Adipocyte (in vitro differentiated cells): ENCODE measurements around the gene ATP5ME.
A peak's percentile ranks its signal among the peaks of the same experiment; 100 is the strongest.

Experiments used
- DNase-seq: peaks from one replicate; pipeline ENCODE4 v3.0.0-alpha.2; 2015; ENCODE audit warnings: low read depth
- H3K27me3 ChIP-seq: replicated peaks from 2 replicates; pipeline ENCODE4 v1.7.0; 2013; ENCODE audit warnings: mild to moderate bottlenecking, low read length, moderate library complexity; ENCODE audit not compliant: control insufficient read depth, insufficient read depth
- H3K36me3 ChIP-seq: 2 replicates; pipeline ENCODE4 v1.7.0; 2013; ENCODE audit warnings: low read length, mild to moderate bottlenecking, moderate library complexity; ENCODE audit not compliant: control insufficient read depth, insufficient read depth, severe bottlenecking
- H3K4me1 ChIP-seq: 2 replicates; pipeline ENCODE4 v1.7.0; 2013; ENCODE audit warnings: mild to moderate bottlenecking, low read length, moderate library complexity; ENCODE audit not compliant: control insufficient read depth, insufficient read depth
- H3K4me3 ChIP-seq: 2 replicates; pipeline ENCODE4 v1.7.0; 2013; ENCODE audit warnings: mild to moderate bottlenecking, low read length, moderate library complexity
- H3K9ac ChIP-seq: 2 replicates; pipeline ENCODE4 v1.7.0; 2013; ENCODE audit warnings: mild to moderate bottlenecking, low read length, moderate library complexity
- H3K9me3 ChIP-seq: 2 replicates; pipeline ENCODE4 v1.7.0; 2013; ENCODE audit warnings: mild to moderate bottlenecking, low read length, moderate library complexity; ENCODE audit not compliant: control insufficient read depth

The ATP5ME gene

DNA sequence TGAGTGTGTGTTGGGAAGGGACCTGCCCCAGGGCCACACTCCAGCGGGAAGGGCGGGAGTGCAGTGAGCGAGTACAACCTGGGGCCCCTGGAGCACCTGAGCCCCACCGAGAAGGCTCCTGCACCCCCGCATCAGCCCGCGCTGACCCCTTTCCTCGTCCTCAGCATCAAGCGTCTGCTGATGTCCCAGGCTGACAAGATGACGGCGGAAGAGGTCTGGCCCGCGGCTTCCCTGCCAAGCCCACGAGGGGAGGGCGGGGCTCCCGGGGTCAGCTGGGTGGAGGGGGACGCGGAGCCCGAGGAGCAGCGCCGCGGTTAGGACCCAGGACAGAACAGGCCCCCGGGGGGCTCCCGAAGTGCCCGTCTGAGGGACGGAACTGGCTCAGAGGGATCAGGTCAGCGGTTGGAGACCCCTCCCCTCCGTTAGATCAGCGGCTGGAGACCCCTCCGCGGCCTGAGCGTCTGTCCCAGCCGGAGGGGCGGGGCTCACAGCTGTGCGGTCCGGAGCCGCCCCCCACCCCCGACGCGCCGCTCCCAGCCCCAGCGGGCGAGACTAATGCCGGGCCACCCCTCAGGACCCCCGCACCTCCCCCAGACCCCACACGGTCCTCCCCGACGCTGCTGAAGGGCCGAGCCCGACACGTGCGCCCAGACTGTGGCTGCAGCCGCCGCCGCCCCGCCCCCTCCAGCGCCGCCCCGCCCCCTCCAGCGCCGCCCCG is 7.0 kb upstream of the ATP5ME start:
- Histone ChIP-seq H3K4me1 (peaks cover 23% of the 10 kb centered on the region), H3K27me3 (no peaks in the 10 kb centered on the region), H3K36me3 (peaks cover 3% of the 10 kb centered on the region), H3K4me3 (peak overlapping the region; percentile 45), H3K9ac (no peak overlapping the region), H3K9me3 (no peaks in the 10 kb centered on the region)
- peak; percentile 48 for DNase-seq

DNA sequence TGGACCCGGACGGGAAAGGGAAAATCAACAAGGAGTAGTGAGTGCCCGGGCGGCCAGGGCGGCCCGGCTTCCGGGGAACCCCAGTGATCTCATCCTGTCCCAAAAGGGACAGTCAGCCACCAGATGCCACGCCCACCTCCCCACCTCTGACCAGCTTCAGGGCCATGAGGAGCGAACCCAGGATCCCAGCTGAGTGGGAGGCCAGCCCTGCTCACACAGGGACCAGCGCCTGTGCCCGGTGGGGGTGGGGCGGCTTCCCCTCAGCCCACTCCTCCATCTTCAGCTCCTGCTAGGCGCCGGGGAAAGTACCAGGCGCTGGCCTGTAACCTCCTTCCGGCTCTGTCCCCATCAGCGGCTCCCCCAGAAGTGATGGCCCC is 6.5 kb upstream of the ATP5ME start:
- DNase-seq: no peak
- H3K4me3 ChIP-seq: peak overlapping the region; percentile 45
- H3K9me3 ChIP-seq: no peaks in the 10 kb centered on the region

DNA sequence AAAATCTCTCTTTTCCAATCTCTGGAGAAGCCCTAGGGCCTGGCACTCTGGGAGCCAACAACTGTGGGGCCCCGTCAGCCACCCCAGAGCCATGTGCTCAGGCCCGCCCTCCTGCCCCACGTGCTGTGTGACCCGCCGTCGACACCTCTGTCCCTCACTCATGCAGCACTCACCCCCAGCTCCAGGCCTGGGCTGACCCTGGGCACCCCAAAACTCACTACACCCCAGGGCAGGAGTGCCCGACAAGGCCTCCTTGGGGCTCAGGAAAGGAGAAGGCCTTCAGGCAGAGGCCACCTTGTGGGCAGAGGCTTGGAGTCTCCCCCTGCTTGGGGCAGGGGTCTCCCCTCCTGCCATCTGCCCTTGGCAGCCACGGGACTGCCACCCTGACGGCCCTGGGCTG is 6.0 kb upstream of the ATP5ME start:
- Histone ChIP-seq H3K36me3 (peaks cover 3% of the 10 kb centered on the region), H3K9ac (no peak overlapping the region), H3K27me3 (no peaks in the 10 kb centered on the region), H3K4me1 (peaks cover 29% of the 10 kb centered on the region), H3K4me3 (no peak overlapping the region), H3K9me3 (no peaks in the 10 kb centered on the region)
- no peak for DNase-seq

More for the DNA sequence above, 6.5 kb upstream of the ATP5ME start:
- Histone ChIP-seq H3K4me1 (peaks cover 25% of the 10 kb centered on the region), H3K9ac (no peak overlapping the region), H3K27me3 (no peaks in the 10 kb centered on the region), H3K36me3 (peaks cover 3% of the 10 kb centered on the region)

DNA sequence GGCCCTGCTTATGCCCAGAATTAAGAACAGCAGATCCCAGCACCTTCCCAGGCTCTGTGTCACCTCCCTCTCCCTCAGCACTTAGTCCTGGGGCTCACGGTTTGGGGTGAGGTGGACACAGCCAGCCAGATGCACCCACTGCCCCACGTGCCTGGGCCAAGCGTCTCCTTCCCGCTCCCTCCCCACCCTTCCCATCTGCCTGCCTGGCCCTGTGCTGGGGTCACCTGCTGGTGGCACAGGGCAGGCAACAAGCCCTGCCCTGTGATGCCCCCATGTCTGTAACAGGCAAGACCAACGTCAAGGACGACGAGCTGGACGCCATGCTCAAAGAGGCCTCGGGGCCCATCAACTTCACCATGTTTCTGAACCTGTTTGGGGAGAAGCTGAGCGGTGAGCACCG is 5.6 kb upstream of the ATP5ME start:
- Histone ChIP-seq H3K4me1 (peaks cover 31% of the 10 kb centered on the region), H3K9me3 (no peaks in the 10 kb centered on the region), H3K9ac (no peak overlapping the region), H3K27me3 (no peaks in the 10 kb centered on the region), H3K4me3 (no peak overlapping the region), H3K36me3 (peaks cover 3% of the 10 kb centered on the region)
- DNase-seq: no peak

DNA sequence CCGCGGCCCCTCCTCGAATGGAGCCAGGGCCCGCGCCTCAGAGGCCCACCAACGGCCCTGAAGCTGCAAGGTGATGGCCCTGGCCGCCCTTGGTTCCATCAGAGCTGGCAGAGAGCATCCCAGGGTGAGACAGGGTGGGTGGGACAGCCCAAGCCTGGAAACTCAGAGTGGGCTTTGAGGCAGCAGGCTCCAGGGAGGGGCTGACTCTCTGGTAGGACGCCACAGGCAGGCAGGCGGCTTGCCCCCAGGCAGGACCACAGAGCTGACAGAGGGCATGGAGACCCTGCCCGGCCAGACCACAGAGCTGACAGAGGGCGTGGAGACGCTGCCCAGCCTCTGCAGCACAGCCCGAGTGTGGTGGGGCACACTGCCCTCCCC is 5.0 kb upstream of the ATP5ME start:
- DNase-seq: no peak
- Histone ChIP-seq H3K4me1 (peaks cover 29% of the 10 kb centered on the region), H3K4me3 (no peak overlapping the region), H3K9me3 (no peaks in the 10 kb centered on the region), H3K36me3 (peaks cover 3% of the 10 kb centered on the region), H3K9ac (no peak overlapping the region), H3K27me3 (no peaks in the 10 kb centered on the region)

DNA sequence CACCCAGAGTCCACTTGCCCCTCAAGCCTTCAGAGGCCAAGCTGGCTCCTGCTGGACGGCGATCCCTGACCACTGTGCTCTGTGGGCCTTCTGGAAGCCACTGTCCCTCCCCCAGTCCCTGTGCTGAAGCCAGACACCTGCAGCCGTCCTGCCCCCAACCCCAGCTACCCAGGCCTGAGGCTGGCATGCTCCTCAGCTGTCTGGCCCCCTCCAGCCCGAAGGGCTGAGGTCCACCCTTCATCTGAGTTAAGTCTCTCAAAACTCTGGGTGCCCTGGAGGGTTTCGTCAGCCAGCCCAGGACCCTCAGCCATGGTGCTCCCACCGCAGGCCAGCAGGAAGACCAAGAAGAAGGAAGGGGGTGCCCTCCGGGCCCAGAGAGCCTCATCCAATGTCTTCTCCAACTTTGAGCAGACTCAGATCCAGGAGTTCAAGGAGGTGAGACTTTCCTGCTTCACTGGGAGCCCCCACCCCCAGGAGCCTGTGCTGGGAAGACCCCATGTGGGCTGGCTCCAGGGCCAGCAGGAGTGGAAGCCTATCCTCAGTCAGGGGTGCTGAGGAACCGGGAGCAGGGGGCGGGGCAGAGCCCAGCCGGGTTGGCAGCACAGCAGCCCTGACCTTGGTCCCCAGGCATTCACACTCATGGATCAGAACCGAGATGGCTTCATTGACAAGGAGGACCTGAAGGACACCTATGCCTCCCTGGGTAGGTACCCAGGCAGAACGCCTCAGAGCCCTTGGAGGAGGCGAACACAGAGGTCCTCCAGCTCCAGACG is 4.4 kb upstream of the ATP5ME start:
- Histone ChIP-seq H3K4me1 (peaks cover 24% of the 10 kb centered on the region), H3K27me3 (no peaks in the 10 kb centered on the region), H3K9me3 (no peaks in the 10 kb centered on the region), H3K36me3 (peaks cover 3% of the 10 kb centered on the region), H3K9ac (no peak overlapping the region), H3K4me3 (no peak overlapping the region)
- no peak for DNase-seq

DNA sequence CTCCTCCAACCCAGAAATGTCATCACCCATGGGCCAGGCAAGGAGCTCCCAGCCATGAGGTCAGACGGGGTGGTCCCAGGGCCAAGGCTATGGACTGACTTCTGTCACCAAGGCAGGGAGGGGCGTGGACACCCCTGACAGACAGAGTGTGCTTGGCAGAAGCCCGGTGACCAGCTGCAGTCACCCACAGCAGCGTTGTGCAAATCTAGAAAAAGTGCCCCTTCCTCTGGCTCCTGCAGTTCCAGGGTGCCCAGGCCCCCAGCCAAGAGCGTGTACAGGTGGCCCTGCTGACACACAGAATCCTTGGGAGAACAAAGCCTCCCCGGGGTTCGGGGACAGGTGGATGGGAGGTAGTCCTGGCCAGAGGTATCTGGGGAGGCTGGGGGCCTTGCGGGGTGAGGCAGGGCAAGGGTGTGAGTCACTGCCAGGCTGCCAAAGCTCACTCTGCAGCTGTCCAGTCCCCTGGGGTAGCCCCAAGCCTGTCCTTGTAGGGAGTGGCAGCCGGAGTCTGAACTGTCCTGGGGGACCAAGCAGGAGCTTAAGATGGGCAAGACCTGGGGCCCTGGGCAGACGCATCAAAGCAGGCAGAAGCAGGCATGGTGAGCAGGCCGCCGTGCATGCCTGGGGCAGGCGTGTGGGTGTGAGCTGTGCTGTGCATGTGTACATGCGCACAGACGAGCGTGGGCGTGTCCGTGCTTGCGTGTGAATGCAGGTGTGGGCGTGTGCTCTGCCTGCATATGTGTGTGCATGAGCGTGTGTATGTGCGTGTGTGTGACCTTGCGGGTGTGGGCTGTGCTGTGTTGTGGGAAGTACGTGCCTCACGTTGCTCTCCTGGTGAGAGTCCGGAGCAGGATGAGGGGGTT is 3.6 kb upstream of the ATP5ME start:
- DNase-seq: no peak
- no peak overlapping the region for H3K9ac ChIP-seq
- peaks cover 3% of the 10 kb centered on the region for H3K36me3 ChIP-seq
- H3K4me3 ChIP-seq: no peak overlapping the region
- H3K4me1 ChIP-seq: peaks cover 30% of the 10 kb centered on the region
- H3K27me3 ChIP-seq: no peaks in the 10 kb centered on the region
- no peaks in the 10 kb centered on the region for H3K9me3 ChIP-seq

DNA sequence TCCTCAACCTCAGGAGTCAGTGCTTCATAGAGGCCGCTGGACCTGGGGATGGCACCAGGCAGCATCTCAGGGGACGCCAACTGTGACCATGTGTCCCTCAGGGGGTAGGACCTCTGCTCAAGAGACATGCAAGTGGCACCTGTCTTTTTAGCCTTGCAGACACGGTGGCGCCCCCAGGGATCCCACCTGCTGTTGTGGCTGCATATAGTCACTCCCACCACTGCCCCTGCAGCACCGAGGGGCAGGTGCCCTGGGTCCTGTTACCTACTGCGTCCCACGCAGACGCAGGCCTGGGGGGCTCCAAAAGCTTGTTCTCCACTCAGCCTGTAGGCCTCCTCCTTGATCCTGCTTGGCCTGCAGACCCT is 2.8 kb upstream of the ATP5ME start:
- Histone ChIP-seq H3K27me3 (no peaks in the 10 kb centered on the region), H3K9ac (no peak overlapping the region), H3K36me3 (peaks cover 8% of the 10 kb centered on the region), H3K4me1 (peaks cover 30% of the 10 kb centered on the region), H3K9me3 (no peaks in the 10 kb centered on the region), H3K4me3 (no peak overlapping the region)
- no peak for DNase-seq

DNA sequence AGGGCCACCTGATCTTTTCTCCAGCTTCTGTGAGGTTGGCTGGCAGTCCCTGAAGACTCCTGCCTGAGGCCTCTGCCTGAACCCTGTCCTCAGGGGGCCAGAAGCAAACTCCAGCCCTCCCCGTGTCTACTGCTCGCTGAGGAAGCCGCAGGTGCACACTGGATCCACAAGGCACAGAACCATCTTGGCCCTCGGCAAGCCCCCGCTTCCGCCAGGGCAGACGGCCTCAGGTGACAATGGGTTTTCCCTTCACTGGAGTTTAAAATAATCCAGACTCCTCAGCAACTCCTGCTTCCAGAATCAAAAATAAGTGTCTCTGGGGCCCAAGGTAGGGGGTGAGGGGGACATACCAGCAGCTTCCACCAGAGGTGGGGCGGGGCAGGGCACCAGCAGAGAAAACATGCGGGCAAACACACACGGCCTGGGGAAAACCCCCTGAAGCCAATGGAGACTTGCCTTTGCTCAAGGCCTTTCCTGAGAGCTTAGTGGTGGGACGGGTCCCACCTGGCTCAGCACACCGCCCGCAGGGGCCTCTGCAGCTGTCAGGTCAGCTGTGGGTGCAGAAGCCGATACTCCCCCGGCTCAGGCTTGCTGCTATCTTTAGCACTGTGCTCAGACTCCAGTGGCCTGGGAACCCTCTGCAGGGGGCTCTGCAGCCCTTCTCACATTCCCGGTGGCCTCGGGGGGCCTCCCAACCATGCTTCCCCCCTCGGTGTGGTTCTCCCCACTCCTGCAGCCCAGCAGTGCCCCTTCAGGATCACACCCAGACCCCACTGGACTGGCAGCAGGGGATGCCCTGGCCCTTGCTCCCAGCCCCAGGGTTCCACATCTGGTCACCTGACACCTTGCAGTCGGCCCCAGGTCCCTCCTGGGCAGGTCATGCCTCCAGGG is 2.1 kb upstream of the ATP5ME start:
- Histone ChIP-seq H3K9me3 (no peaks in the 10 kb centered on the region), H3K4me1 (peaks cover 30% of the 10 kb centered on the region), H3K4me3 (no peak overlapping the region), H3K36me3 (peaks cover 14% of the 10 kb centered on the region), H3K9ac (peak overlapping the region; percentile 97), H3K27me3 (no peaks in the 10 kb centered on the region)
- no peak for DNase-seq

DNA sequence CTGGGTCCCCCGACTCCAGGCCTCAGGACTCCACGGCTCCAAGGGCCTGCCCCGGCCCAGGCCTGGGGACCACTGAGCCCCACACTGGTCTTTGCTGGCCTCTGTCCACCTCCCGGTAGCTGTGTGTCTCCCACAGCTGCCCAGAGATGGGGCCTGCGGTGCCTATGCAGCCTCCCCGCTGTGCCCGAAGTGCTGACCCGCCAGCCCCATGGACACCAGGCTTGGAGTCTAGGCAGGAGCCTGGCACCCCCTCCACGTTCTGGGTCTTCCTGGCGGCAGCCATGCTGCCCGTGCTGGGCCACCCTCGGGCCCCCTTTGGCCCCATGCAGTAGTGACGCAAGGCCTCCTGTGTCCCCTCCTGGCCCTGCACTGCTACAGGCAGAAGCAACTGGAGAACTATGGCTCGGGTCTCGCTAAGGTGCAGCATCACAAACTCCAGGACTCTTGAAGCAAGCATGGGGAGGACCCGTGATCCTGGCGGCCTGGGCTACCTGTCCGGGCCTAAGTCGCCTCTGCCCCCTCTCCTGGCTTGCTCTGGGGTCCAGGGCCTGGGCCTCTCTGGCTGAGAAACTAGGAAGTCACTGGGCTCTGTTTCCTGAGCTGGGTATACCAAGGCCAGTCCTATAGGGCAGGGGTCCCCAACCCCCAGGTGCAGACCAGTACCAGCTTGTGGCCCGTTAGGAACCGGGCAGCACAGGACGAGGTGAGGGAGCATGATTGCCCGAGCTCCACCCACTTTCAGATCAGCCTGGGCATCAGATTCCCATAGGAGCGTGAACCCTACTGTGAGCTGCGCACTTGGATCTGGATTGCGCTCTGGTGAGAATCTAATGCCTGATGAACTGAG is 1.2 kb upstream of the ATP5ME start:
- Histone ChIP-seq H3K27me3 (no peaks in the 10 kb centered on the region), H3K4me3 (peak overlapping the region; percentile 88), H3K9me3 (no peaks in the 10 kb centered on the region), H3K4me1 (peaks cover 29% of the 10 kb centered on the region), H3K36me3 (peaks cover 18% of the 10 kb centered on the region), H3K9ac (peak overlapping the region; percentile 97)
- DNase-seq: no peak
